Smooth muscle cell (in vitro differentiated cells): ENCODE measurements around the gene GARIN5B. TPM values are rescaled to one million over a fixed set of nuclear protein-coding genes. Genes with fewer than 3 reads are reported as not detected.

Experiments used
- DNase-seq: peaks from one replicate; lab custom pipeline; 2025; ENCODE audit not compliant: unreplicated experiment; lab: John Stamatoyannopoulos, UW
- H2AFZ ChIP-seq: fragments of 200-600 bp; sonication (generic); 2 replicates; pipeline ENCODE4 v1.6.0; 2016; ENCODE audit warnings: antibody characterized with exemption, low read depth, mild to moderate bottlenecking
- H3F3A ChIP-seq: fragments of 200-600 bp; sonication (generic); 2 replicates; pipeline ENCODE4 v1.6.0; 2017; ENCODE audit warnings: antibody characterized with exemption, low read depth
- H3K27ac ChIP-seq: fragments of 200-600 bp; sonication (generic); 2 replicates; pipeline ENCODE4 v1.5.1; 2016; ENCODE audit warnings: low read depth, mild to moderate bottlenecking
- H3K27me3 ChIP-seq: fragments of 200-600 bp; sonication (generic); 2 replicates; pipeline ENCODE4 v1.6.1; 2016; ENCODE audit warnings: low read depth, mild to moderate bottlenecking
- H3K36me3 ChIP-seq: fragments of 200-600 bp; sonication (generic); 2 replicates; pipeline ENCODE4 v1.5.1; 2016; ENCODE audit warnings: low read depth
- H3K4me1 ChIP-seq: fragments of 200-600 bp; sonication (generic); 2 replicates; pipeline ENCODE4 v1.5.1; 2016; ENCODE audit warnings: low read depth
- H3K4me2 ChIP-seq: fragments of 200-600 bp; sonication (generic); 2 replicates; pipeline ENCODE4 v1.6.0; 2016; ENCODE audit warnings: mild to moderate bottlenecking
- H3K4me3 ChIP-seq: fragments of 200-600 bp; sonication (generic); 2 replicates; pipeline ENCODE4 v1.5.1; 2016; ENCODE audit warnings: mild to moderate bottlenecking
- H3K79me2 ChIP-seq: fragments of 200-600 bp; sonication (generic); 2 replicates; pipeline ENCODE4 v1.6.0; 2016; ENCODE audit warnings: low read depth, mild to moderate bottlenecking
- H3K9ac ChIP-seq: fragments of 200-600 bp; sonication (generic); 2 replicates; pipeline ENCODE4 v1.6.0; 2016; ENCODE audit warnings: low read depth
- H3K9me3 ChIP-seq: fragments of 200-600 bp; sonication (generic); replicated peaks from 2 replicates; pipeline ENCODE4 v1.5.1; 2016; ENCODE audit warnings: low read depth
- H4K20me1 ChIP-seq: fragments of 200-600 bp; sonication (generic); 2 replicates; pipeline ENCODE4 v1.6.0; 2016; ENCODE audit warnings: low read depth
- WGBS: methylation state at CpG from one replicate; pipeline ENCODE4 v1.1.7; 2016; ENCODE audit warnings: low lambda C conversion rate; 5-methylcytosine and 5-hydroxymethylcytosine counted together
- polyA plus RNA-seq: library from polyadenylated mRNA; unstranded; fragments of >200 nt; fragmentation: Nextera tagmentation; extraction: Ambion mirVana; gene quantifications from 2 replicates; pipeline ENCODE4 v1.2.1, GENCODE V29; 2016
- total RNA-seq: library from RNA; depleted of rRNA; stranded (reverse); fragments of >200 nt; gene quantifications from 2 replicates; pipeline ENCODE4 v1.2.3, GENCODE V29; 2014
- TF ChIP-seq, protein P1 (sequence below): fragments of 200-600 bp; sonication (generic); IDR thresholded peaks from 2 replicates; pipeline ENCODE4 v1.5.1; 2017; ENCODE audit warnings: borderline replicate concordance, mild to moderate bottlenecking, antibody characterized with exemption; ENCODE audit not compliant: insufficient read depth, poor library complexity, severe bottlenecking

Gene GARIN5B
- total and polyA plus RNA-seq, 2 experiments from 2014 or later, result 0.07 TPM; not detected in 1

DNA sequence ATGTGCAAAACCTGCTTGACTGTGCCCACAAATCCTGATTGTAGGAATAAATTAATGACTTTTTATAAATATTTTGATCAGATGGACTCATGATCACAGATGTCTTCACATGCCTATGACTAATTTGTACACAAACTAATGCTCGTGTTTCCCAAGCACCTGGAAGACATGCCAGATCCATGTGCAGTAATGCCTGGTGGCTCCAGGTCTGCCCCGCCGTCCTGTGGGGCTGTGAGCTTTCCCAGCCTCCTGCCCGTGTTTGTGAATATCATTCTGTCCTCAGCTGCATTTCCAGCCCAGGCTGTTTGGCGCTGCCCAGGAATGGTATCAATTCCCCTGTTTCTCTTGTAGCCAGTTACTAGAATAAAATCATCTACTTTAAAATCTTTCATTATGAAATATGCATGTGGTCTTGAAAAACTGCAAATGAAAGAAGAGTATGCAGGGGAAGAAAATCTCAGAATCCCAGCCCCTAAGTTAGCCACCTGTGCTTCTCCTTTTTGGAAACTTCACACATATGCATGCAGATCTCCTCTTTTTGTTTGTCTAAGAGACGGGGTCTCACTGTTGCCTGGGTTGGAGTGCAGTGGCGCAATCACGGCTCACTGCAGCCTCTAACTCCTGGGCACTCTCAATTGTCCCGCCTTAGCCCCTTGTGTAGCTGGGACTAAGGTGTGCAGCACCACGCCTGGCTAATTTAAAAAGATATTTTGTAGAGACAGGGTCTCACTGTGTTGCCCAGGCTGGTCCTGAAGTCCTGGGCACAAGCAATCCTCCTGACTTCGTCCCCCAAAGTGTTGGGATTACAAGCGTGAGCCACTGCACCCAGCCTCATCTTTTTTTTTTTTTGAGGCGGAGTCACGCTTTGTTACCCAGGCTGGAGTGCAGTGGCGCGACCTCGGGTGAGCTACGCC, 28.9 kb upstream of the GARIN5B start:
- Histone ChIP-seq H3K27me3 (no peaks in the 10 kb centered on the region), H3K9me3 (no peaks in the 10 kb centered on the region), H3K27ac (no peak overlapping the region), H4K20me1 (peaks cover 64% of the 10 kb centered on the region), H3K9ac (no peak overlapping the region), H3K4me2 (no peak overlapping the region), H3K4me3 (no peak overlapping the region), H2AFZ (no peak overlapping the region), H3F3A (no peaks in the 10 kb centered on the region), H3K36me3 (no peaks in the 10 kb centered on the region), H3K4me1 (peaks cover 12% of the 10 kb centered on the region), H3K79me2 (peaks cover 35% of the 10 kb centered on the region)
- no peak for DNase-seq
- TF ChIP-seq, protein P1, sequence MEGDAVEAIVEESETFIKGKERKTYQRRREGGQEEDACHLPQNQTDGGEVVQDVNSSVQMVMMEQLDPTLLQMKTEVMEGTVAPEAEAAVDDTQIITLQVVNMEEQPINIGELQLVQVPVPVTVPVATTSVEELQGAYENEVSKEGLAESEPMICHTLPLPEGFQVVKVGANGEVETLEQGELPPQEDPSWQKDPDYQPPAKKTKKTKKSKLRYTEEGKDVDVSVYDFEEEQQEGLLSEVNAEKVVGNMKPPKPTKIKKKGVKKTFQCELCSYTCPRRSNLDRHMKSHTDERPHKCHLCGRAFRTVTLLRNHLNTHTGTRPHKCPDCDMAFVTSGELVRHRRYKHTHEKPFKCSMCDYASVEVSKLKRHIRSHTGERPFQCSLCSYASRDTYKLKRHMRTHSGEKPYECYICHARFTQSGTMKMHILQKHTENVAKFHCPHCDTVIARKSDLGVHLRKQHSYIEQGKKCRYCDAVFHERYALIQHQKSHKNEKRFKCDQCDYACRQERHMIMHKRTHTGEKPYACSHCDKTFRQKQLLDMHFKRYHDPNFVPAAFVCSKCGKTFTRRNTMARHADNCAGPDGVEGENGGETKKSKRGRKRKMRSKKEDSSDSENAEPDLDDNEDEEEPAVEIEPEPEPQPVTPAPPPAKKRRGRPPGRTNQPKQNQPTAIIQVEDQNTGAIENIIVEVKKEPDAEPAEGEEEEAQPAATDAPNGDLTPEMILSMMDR, result no peak
- 61% methylated on average over 18 of the region's 18 CpGs for WGBS

DNA sequence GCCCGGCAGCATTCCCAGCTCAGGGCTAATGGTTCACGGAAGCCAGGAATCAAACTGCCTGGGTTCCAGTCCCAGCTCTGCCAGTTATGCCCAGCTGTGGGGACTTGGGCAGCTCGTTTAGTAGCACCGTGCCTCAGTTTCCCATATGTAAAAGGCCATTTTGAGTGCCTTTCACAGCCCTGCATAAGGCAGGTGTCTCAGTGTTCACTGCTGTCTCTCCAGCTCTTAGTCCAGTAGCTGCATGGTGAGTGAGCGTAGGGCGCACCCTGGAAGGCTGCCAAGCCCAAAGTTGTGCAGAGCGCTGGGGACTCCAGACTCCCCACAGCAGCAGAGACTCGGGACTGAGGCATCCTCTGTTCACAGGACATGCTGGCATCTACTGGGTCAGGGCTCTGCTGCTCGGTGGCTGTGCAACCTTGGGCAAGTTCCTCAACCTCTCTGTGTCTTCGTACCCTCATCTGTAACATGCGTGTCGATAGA, 28.2 kb upstream of the GARIN5B start:
- H3K9ac ChIP-seq, result no peak overlapping the region
- no peaks in the 10 kb centered on the region for H3K27me3 ChIP-seq
- 91% methylated on average over 12 of the region's 12 CpGs for WGBS
- no peaks in the 10 kb centered on the region for H3F3A ChIP-seq
- H2AFZ ChIP-seq, result no peak overlapping the region
- H3K79me2 ChIP-seq, result peaks cover 42% of the 10 kb centered on the region
- H3K9me3 ChIP-seq, result no peaks in the 10 kb centered on the region
- H3K36me3 ChIP-seq, result no peaks in the 10 kb centered on the region
- H3K27ac ChIP-seq, result no peak overlapping the region
- H4K20me1 ChIP-seq, result peaks cover 71% of the 10 kb centered on the region
- DNase-seq, result no peak
- H3K4me3 ChIP-seq, result no peak overlapping the region
- TF ChIP-seq, protein P1, result no peak
- peaks cover 16% of the 10 kb centered on the region for H3K4me1 ChIP-seq
- no peak overlapping the region for H3K4me2 ChIP-seq

DNA sequence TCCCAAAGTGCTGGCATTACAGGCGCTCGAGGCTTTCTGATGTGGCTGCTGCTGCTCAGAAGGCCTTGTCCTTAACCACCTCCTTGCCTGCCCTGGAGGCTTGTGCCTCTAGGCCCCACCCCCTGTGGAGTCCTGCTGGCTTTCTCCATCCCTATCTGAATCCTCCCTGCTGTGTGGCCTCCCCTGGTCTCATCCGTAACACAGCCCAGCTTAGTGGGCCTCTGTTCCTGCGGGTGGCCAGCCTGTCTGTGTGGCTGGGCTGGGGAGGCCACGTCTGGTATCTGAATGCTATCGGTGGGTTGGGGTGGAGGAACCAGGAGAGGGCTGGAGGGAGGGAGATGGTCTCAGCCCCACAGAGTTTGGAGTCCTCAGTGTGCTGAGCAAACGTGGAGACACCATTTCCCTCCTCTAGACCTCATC, 27.4 kb upstream of the GARIN5B start:
- Histone ChIP-seq H3K4me3 (no peak overlapping the region), H4K20me1 (peaks cover 75% of the 10 kb centered on the region), H3K4me1 (peaks cover 16% of the 10 kb centered on the region), H3K27me3 (no peaks in the 10 kb centered on the region), H3K36me3 (no peaks in the 10 kb centered on the region), H2AFZ (no peak overlapping the region), H3K79me2 (peaks cover 47% of the 10 kb centered on the region), H3K27ac (no peak overlapping the region), H3F3A (no peaks in the 10 kb centered on the region), H3K9me3 (no peaks in the 10 kb centered on the region), H3K9ac (no peak overlapping the region), H3K4me2 (no peak overlapping the region)
- DNase-seq, result no peak
- WGBS, result 54% methylated on average over 7 of the region's 7 CpGs
- TF ChIP-seq, protein P1, result no peak
